Mesenchymal stem cell (in vitro differentiated cells and primary cell): ENCODE measurements around the gene KIF6.
"Not testable (repeated sequence)": the region's sequence is repeated elsewhere in the genome, so short reads cannot be mapped to it uniquely, and the experiment has no call there.

Source experiments
- DNase-seq: peaks from one replicate; pipeline ENCODE4 v3.0.0-alpha.2; 2013
- H2AFZ ChIP-seq: one replicate; pipeline ENCODE4 v1.6.1; 2013; ENCODE audit warnings: low read depth, mild to moderate bottlenecking, control low read depth, inconsistent platforms, low read length, moderate library complexity
- H2AK5ac ChIP-seq: 2 replicates; pipeline ENCODE4 v1.6.1; 2013; ENCODE audit warnings: low read length, moderate library complexity, mild to moderate bottlenecking, inconsistent platforms; ENCODE audit not compliant: severe bottlenecking
- H2BK120ac ChIP-seq: one replicate; pipeline ENCODE4 v1.6.1; 2013; ENCODE audit warnings: low read depth, mild to moderate bottlenecking, inconsistent platforms, low read length, moderate library complexity
- H2BK12ac ChIP-seq, 2 experiments: one replicate each; pipeline ENCODE4 v1.6.1; 2013; ENCODE audit warnings: inconsistent platforms in 2 of 2, low read length in 2 of 2, mild to moderate bottlenecking in 2 of 2, moderate library complexity in 2 of 2, control low read depth in 1 of 2
- H2BK15ac ChIP-seq: one replicate; pipeline ENCODE4 v1.6.1; 2013; ENCODE audit warnings: mild to moderate bottlenecking, low read depth, inconsistent platforms; ENCODE audit not compliant: poor library complexity, severe bottlenecking
- H2BK5ac ChIP-seq: 2 replicates; pipeline ENCODE4 v1.6.1; 2013; ENCODE audit warnings: low read depth, mild to moderate bottlenecking, low read length, control low read depth, inconsistent platforms; ENCODE audit not compliant: poor library complexity, severe bottlenecking
- H3K14ac ChIP-seq, 2 experiments: one replicate each; pipeline ENCODE4 v1.6.1; 2013; ENCODE audit warnings: inconsistent platforms in 2 of 2, low read length in 2 of 2, control low read depth in 1 of 2, mild to moderate bottlenecking in 1 of 2, moderate library complexity in 1 of 2
- H3K18ac ChIP-seq, 2 experiments: one replicate each; pipeline ENCODE4 v1.6.1; 2013; ENCODE audit warnings: inconsistent platforms in 2 of 2, low read length in 2 of 2, control low read depth in 1 of 2, low read depth in 1 of 2, mild to moderate bottlenecking in 1 of 2
- H3K23ac ChIP-seq, 2 experiments: one replicate each; pipeline ENCODE4 v1.6.1; 2013; ENCODE audit warnings: inconsistent platforms in 2 of 2, low read length in 2 of 2, mild to moderate bottlenecking in 2 of 2, moderate library complexity in 2 of 2, control low read depth in 1 of 2
- H3K27ac ChIP-seq: 2 replicates; pipeline ENCODE4 v1.5.1; 2013; ENCODE audit warnings: mild to moderate bottlenecking, moderate library complexity, low read length, control low read depth, inconsistent platforms; ENCODE audit not compliant: poor library complexity, severe bottlenecking
- H3K27me3 ChIP-seq, 2 experiments: 2 replicates each; pipeline versions ENCODE4 v1.6.1 to v1.7.0; 2013; ENCODE audit warnings: low read length in 2 of 2, mild to moderate bottlenecking in 2 of 2, moderate library complexity in 2 of 2, control low read depth in 1 of 2, inconsistent platforms in 1 of 2; ENCODE audit not compliant: control insufficient read depth in 1 of 2, insufficient read depth in 1 of 2
- H3K36me3 ChIP-seq, 2 experiments: 2 replicates each; pipeline versions ENCODE4 v1.6.1 to v1.7.0; 2013; ENCODE audit warnings: low read length in 2 of 2, control low read depth in 1 of 2, inconsistent platforms in 1 of 2, low read depth in 1 of 2, mild to moderate bottlenecking in 1 of 2; ENCODE audit not compliant: insufficient read depth in 2 of 2, control insufficient read depth in 1 of 2
- H3K4ac ChIP-seq, 2 experiments: one replicate each; pipeline ENCODE4 v1.6.1; 2013; ENCODE audit warnings: inconsistent platforms in 2 of 2, low read length in 2 of 2, mild to moderate bottlenecking in 2 of 2, moderate library complexity in 2 of 2, control low read depth in 1 of 2, low read depth in 1 of 2
- H3K4me1 ChIP-seq: 2 replicates; pipeline ENCODE4 v1.6.1; 2013; ENCODE audit warnings: low read depth, low read length, control low read depth; ENCODE audit not compliant: control insufficient read depth, insufficient read depth
- H3K4me2 ChIP-seq: 2 replicates; pipeline ENCODE4 v1.6.1; 2013; ENCODE audit warnings: low read length, mild to moderate bottlenecking, inconsistent platforms; ENCODE audit not compliant: poor library complexity, severe bottlenecking
- H3K4me3 ChIP-seq, 2 experiments: 2 replicates each; pipeline versions ENCODE4 v1.5.1 to v1.7.0; 2013; ENCODE audit warnings: low read length in 2 of 2, mild to moderate bottlenecking in 2 of 2, control low read depth in 1 of 2, low read depth in 1 of 2; ENCODE audit not compliant: insufficient read depth in 1 of 2
- H3K79me1 ChIP-seq: replicated peaks from 2 replicates; pipeline ENCODE4 v1.6.1; 2013; ENCODE audit warnings: mild to moderate bottlenecking, control low read depth, low read length, inconsistent platforms; ENCODE audit not compliant: poor library complexity, severe bottlenecking
- H3K9ac ChIP-seq: 2 replicates; pipeline ENCODE4 v1.7.0; 2013; ENCODE audit warnings: mild to moderate bottlenecking, low read length, moderate library complexity
- H3K9me3 ChIP-seq: 2 replicates; pipeline ENCODE4 v1.7.0; 2013; ENCODE audit warnings: mild to moderate bottlenecking, low read length; ENCODE audit not compliant: control insufficient read depth
- H4K8ac ChIP-seq: one replicate; pipeline ENCODE4 v1.6.1; 2013; ENCODE audit warnings: inconsistent platforms, mild to moderate bottlenecking, low read length, moderate library complexity
- H4K91ac ChIP-seq: one replicate; pipeline ENCODE4 v1.6.1; 2013; ENCODE audit warnings: mild to moderate bottlenecking, low read length, inconsistent platforms
- WGBS: methylation state at CpG from one replicate; pipeline ENCODE4 v1.1.7; 2013; ENCODE audit warnings: mixed read lengths; 5-methylcytosine and 5-hydroxymethylcytosine counted together

The KIF6 gene

GRCh38 chr6:39731565-39731964 is 6.4 kb upstream of the KIF6 start:
- H4K8ac ChIP-seq, result no peak overlapping the region
- H2AFZ ChIP-seq, result no peak overlapping the region
- H3K4me3 ChIP-seq, result no peak overlapping the region
- H3K23ac ChIP-seq, result no peak overlapping the region
- no peaks in the 10 kb centered on the region for H3K4me1 ChIP-seq
- H3K9me3 ChIP-seq, result no peaks in the 10 kb centered on the region
- no peak overlapping the region for H3K27ac ChIP-seq
- no peak overlapping the region for H3K4me2 ChIP-seq
- H2BK5ac ChIP-seq, result no peak overlapping the region
- H3K79me1 ChIP-seq, result no peaks in the 10 kb centered on the region
- no peak overlapping the region for H2BK120ac ChIP-seq
- no peak overlapping the region for H3K9ac ChIP-seq
- peaks cover 0 to 4% of the 10 kb centered on the region in 2 experiments for H3K27me3 ChIP-seq
- H3K18ac ChIP-seq, result no peak overlapping the region
- 85% methylated on average over 4 of the region's 6 CpGs for WGBS
- no peak overlapping the region for H2BK15ac ChIP-seq
- no peak overlapping the region for H2BK12ac ChIP-seq
- no peak overlapping the region for H3K4ac ChIP-seq
- no peaks in the 10 kb centered on the region for H3K36me3 ChIP-seq
- no peak overlapping the region for H4K91ac ChIP-seq
- no peak overlapping the region for H2AK5ac ChIP-seq
- H3K14ac ChIP-seq, result no peak overlapping the region
- DNase-seq, result no peak

- Histone ChIP-seq H2BK5ac (no peak overlapping the region), H2BK12ac (no peak overlapping the region), H4K91ac (no peak overlapping the region), H3K23ac (no peak overlapping the region), H4K8ac (no peak overlapping the region), H3K4ac (no peak overlapping the region), H3K27ac (no peak overlapping the region), H2AK5ac (no peak overlapping the region), H3K79me1 (no peaks in the 10 kb centered on the region), H3K9ac (no peak overlapping the region), H3K9me3 (no peaks in the 10 kb centered on the region), H3K36me3 (no peaks in the 10 kb centered on the region), H3K14ac (no peak overlapping the region), H3K4me1 (no peaks in the 10 kb centered on the region), H2BK120ac (no peak overlapping the region), H2AFZ (no peak overlapping the region), H3K18ac (no peak overlapping the region), H3K4me2 (no peak overlapping the region), H3K4me3 (no peak overlapping the region), H3K27me3 (peaks cover 0 to 4% of the 10 kb centered on the region in 2 experiments), H2BK15ac (no peak overlapping the region)
- DNase-seq, result no peak
Measured at GRCh38 chr6:39729945-39730344, 4.7 kb upstream of the KIF6 start.

- Histone ChIP-seq H3K27me3 (peaks cover 0 to 4% of the 10 kb centered on the region in 2 experiments), H3K4me3 (peak overlapping the region in 1 of 2 experiments; percentile 87), H3K79me1 (no peaks in the 10 kb centered on the region), H2AFZ (peak overlapping the region; percentile 36), H3K23ac (peak overlapping the region in 1 of 2 experiments; percentile 32), H3K14ac (no peak overlapping the region), H3K9ac (peak overlapping the region; percentile 85), H2AK5ac (no peak overlapping the region), H4K91ac (peak overlapping the region; percentile 68), H3K36me3 (no peaks in the 10 kb centered on the region), H3K4me2 (peak overlapping the region; percentile 70), H2BK120ac (peak overlapping the region; percentile 49), H2BK15ac (peak overlapping the region; percentile 89), H3K4me1 (peaks cover 3% of the 10 kb centered on the region), H4K8ac (peak overlapping the region; percentile 99), H2BK5ac (no peak overlapping the region), H2BK12ac (peak overlapping the region; percentile 54 to 66), H3K9me3 (no peaks in the 10 kb centered on the region), H3K4ac (peak overlapping the region in 1 of 2 experiments; percentile 51), H3K27ac (no peak overlapping the region), H3K18ac (peak overlapping the region; percentile 41 to 58)
- DNase-seq, result no peak
- WGBS, result 67% methylated on average over 14 of the region's 14 CpGs
Measured at GRCh38 chr6:39725632-39725997, 407 bp upstream of the KIF6 start.

GRCh38 chr6:39723350-39723749 is 1.9 kb downstream of the KIF6 start:
- not testable (repeated sequence) for H2BK15ac ChIP-seq, H4K91ac ChIP-seq, H3K9ac ChIP-seq, H3K4me3 ChIP-seq, H3K4ac ChIP-seq, H2BK12ac ChIP-seq, H2AK5ac ChIP-seq, H3K36me3 ChIP-seq, H3K18ac ChIP-seq, H3K9me3 ChIP-seq, H3K14ac ChIP-seq, H4K8ac ChIP-seq, H3K4me2 ChIP-seq, H2BK120ac ChIP-seq, H3K4me1 ChIP-seq, H3K23ac ChIP-seq, H2AFZ ChIP-seq, H3K27me3 ChIP-seq, H2BK5ac ChIP-seq, DNase-seq, H3K79me1 ChIP-seq, H3K27ac ChIP-seq
- 92% methylated on average over 3 of the region's 4 CpGs for WGBS
